Measurements from ENCODE around the gene DUS2. TPM values are rescaled to one million over a fixed set of nuclear protein-coding genes. Genes with fewer than 3 reads are reported as not detected.

The DUS2 gene
- total RNA-seq, 1 experiment from 2014 or later = 27.9 TPM

- CTCF ChIA-PET = interaction anchor here (0.6 to 0.9 kb wide), 2 partner anchors 15 to 252 kb away, joined by 3 to 7 read pairs; no protein-coding TSS in a partner anchor
- Mint-ChIP-seq H3K4me1 (no peaks in the 10 kb centered on the region), H3K27me3 (ENCODE audit: low read depth) (no peaks in the 10 kb centered on the region), H3K36me3 (peaks cover 26% of the 10 kb centered on the region), H3K9me3 (no peaks in the 10 kb centered on the region), H3K27ac (no peak overlapping the region), H3K4me3 (no peak overlapping the region)
- ATAC-seq (no peak), DNase-seq (ENCODE audit: low spot score) (no peak)
- POLR2A ChIA-PET = no interaction called here
- TF ChIP-seq JAZF1 (CRISPR knock-in tag; IDR thresholded peaks at IDR 0.05) (no peak), HMGA2 (CRISPR knock-in tag; IDR thresholded peaks at IDR 0.05) (no peak), HMGXB4 (CRISPR knock-in tag; IDR thresholded peaks at IDR 0.05) (no peak)
Measured at GRCh38 chr16:68068926-68069325, 45.8 kb downstream of the DUS2 start.

- H3K9me3 Mint-ChIP-seq = no peaks in the 10 kb centered on the region
- H3K4me3 Mint-ChIP-seq = no peak overlapping the region
- ATAC-seq = no peak
- TF ChIP-seq GABPB1 (CRISPR knock-in tag; IDR thresholded peaks at IDR 0.05) = no peak
- TF ChIP-seq SMAD3 (CRISPR knock-in tag; IDR thresholded peaks at IDR 0.05; ENCODE audit: borderline replicate concordance) = no peak
- no peak for TF ChIP-seq KAT7 (CRISPR knock-in tag; IDR thresholded peaks at IDR 0.05; ENCODE audit: borderline replicate concordance)
- no peak for TF ChIP-seq FOXP4 (CRISPR knock-in tag; IDR thresholded peaks at IDR 0.05)
- no peak for TF ChIP-seq SOX15 (CRISPR knock-in tag; IDR thresholded peaks at IDR 0.05)
- TF ChIP-seq IRF1 (CRISPR knock-in tag; IDR thresholded peaks at IDR 0.05) = no peak
- TF ChIP-seq ATF3 (CRISPR knock-in tag; conservative IDR thresholded peaks at IDR 0.05) = no peak
- TF ChIP-seq FOXK1 (CRISPR knock-in tag; IDR thresholded peaks at IDR 0.05) = no peak
- no peak for TF ChIP-seq MLX (CRISPR knock-in tag; IDR thresholded peaks at IDR 0.05)
- no peak for TF ChIP-seq E2F4 (CRISPR knock-in tag; IDR thresholded peaks at IDR 0.05; ENCODE audit: borderline replicate concordance, low read depth)
- TF ChIP-seq ELF4 (CRISPR knock-in tag; IDR thresholded peaks at IDR 0.05; ENCODE audit: low read depth) = no peak
- TF ChIP-seq AR (CRISPR knock-in tag; IDR thresholded peaks at IDR 0.05) = no peak
- TF ChIP-seq MYBL2 (CRISPR knock-in tag; IDR thresholded peaks at IDR 0.05) = no peak
- DNase-seq (ENCODE audit: low spot score) = no peak
- H3K36me3 Mint-ChIP-seq = peaks cover 31% of the 10 kb centered on the region
- CTCF ChIA-PET = no interaction called here
- POLR2A ChIA-PET = interaction anchor here (0.5 kb wide), 1 partner anchor 517 kb away, joined by 6 read pairs; no protein-coding TSS in a partner anchor
- H3K27ac Mint-ChIP-seq = no peak overlapping the region
- H3K27me3 Mint-ChIP-seq (ENCODE audit: low read depth) = no peaks in the 10 kb centered on the region
- no peaks in the 10 kb centered on the region for H3K4me1 Mint-ChIP-seq
Measured at GRCh38 chr16:68069511-68070248, 46.6 kb downstream of the DUS2 start.
